GM18511 (cell line): Measurements from ENCODE around the gene WIPF1.

Experiments
- ATAC-seq: cut with Tn5 transposase; IDR thresholded peaks from one replicate; pipeline ENCODE4 v1.9.1; 2021; ENCODE audit warnings: mild to moderate bottlenecking, moderate library complexity; ENCODE audit not compliant: unreplicated experiment

WIPF1 gene

DNA sequence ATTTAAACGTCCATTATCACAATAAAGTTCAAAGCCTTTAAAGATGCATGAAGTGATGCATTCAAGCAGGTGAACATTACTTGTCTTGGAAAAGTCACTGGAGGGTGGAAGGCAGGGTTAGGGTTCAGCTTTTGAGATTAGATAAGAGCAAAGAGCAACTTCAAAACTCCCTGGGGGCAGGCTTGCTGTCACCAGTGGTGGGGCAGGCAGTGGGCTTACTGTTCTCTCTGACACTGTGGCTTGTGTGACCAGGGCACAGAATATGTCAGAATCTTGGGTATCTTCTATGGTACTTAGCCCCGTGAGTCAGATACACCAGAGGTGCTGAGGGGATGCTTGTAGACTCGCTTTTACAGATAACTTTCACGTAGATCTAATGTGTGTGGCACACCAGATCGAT is 52.8 kb downstream of the WIPF1 start:
- no peak for ATAC-seq

DNA sequence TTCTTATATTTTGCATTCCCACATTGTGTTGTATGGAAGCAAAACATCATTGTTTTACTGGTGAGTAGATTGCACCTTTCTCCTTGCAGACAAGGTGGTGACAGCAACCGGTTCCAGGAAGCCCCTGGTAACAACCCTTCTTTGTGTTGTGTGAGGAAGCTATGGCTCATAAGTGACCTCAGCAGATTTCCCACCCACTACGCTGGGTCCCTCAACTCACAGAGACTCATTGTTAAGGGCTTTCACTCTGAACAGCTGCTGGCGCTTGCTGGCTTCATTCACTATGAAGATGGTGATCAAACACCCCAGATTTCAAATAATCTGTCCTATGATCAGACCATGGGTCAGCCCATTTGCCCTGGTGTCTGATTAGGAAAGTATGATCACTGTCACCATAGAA is 53.4 kb downstream of the WIPF1 start:
- no peak for ATAC-seq

- no peak for ATAC-seq
Measured at GRCh38 chr2:174540893-174541292, 56.7 kb downstream of the WIPF1 start.

GRCh38 chr2:174535757-174536703 is 61.6 kb downstream of the WIPF1 start:
- no peak for ATAC-seq

- ATAC-seq: no peak
Measured at GRCh38 chr2:174535083-174535482, 62.5 kb downstream of the WIPF1 start.

GRCh38 chr2:174529916-174530315 is 67.7 kb downstream of the WIPF1 start:
- ATAC-seq: no peak

GRCh38 chr2:174527959-174528358 is 69.6 kb downstream of the WIPF1 start:
- no peak for ATAC-seq

DNA sequence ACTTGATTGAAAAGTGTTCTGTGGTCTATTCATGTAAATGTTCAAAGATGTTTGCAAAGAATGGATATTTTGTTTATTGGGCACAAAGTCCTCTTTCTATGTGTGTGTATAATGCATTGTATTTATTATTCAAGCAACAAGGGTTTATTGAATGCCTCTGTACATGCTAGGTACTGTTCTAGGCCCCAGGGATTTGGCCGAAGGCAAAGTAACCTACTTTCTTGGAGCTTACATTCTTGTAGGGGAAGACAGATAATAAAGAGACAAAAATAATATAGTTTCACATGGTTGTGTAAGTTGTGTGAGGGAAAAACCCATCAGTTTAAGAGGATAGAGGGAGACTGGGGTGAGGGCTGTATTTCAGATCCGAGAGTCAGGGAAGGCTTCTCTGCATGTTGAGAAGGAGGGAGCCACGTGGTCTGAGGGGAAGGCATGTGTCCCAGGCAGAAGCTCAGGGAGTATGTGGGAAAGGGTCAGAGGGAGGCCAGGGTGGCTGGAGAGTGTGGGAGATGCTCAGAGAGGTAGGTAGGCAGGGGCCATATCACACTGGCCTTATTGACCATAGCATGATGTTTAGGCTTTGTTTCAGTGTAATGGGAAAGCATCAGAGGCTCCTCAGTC is 70.4 kb downstream of the WIPF1 start:
- ATAC-seq: no peak

- no peak for ATAC-seq
Measured at GRCh38 chr2:174524527-174524926, 73.1 kb downstream of the WIPF1 start.

- no peak for ATAC-seq
Measured at GRCh38 chr2:174522553-174522952, 75.1 kb downstream of the WIPF1 start.

- no peak for ATAC-seq
Measured at GRCh38 chr2:174518395-174518794, 79.2 kb downstream of the WIPF1 start.

GRCh38 chr2:174516501-174517378 is 80.9 kb downstream of the WIPF1 start:
- no peak for ATAC-seq

DNA sequence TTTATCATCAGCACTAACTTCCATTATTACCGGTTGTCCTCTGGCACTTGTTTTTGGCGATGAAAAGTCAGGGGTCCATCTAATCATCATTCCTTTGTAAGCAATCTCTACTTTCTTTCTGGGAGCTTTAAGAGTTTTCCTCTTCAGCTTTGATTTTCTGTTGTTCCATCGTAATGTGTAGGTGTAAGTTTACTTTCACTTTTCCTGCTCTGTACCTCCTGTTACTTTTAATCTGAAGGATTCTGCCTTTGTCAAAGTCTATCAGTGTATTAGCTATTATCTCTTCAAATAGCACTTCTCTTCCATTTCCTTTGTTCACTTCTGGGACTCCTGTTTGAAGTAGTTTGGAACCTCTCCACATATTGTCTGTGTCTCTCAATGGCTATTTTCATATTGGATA is 85.3 kb downstream of the WIPF1 start:
- ATAC-seq: no peak

DNA sequence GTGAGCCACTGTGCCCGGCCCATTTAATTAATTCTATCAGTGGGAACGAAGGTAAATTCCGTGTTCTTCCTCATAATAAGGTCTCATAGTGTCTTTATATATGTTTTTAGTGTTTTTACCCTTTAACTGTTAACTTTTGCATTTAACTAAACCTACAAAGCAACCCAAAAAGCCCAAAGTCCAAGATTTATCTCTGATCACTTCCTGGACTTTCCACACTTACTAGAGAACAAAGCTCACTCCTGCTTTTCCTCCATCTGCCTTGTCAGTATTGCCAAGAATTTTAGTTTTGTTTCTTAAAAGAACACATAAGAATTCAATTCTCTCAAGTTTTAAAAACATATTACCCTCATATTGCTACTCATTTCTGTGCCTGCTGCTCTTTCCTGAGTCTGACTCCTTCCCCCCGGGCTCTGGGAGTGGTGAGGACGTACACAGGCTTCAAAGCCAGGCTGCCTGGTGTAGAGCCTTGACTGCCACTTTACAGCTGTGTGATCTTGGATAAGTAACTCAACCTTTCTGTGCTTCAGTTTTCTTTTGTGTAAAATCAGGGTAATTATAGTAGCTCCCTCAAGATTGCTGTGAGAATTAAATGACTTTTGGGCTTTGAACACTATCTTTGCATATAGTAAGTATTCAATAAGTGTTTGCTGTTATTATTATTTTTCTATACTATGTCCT is 85.9 kb downstream of the WIPF1 start:
- no peak for ATAC-seq

DNA sequence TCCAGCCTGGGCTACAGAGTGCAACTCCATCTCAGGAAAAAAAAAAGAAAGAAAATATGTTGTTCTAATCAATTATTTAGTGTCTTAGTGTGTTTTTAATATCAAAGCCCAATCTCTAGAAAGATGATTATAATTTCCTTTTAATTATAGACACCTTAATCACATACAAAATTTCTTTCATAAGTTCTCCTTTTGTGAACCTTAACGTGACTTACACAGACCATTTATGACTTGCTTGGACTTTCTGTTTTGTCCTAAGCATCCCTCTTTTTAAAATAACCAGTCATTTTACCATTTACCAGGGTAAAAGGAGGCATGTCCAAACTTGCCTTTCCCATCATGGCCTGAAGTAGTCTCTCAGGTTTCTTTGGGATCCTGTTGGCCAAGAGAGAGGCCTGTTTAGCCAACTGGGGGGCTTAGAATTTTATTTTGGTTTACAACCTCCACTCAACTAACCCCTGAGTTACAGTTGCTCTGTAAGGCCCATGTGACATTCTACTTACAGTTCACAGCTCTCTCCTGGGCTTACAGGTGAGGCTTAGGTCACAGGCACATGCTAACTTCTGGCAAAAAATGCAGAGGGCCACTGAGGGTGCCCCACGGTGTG is 86.9 kb downstream of the WIPF1 start:
- no peak for ATAC-seq
